Activated T-helper 2 cell treated with anti-CD3 and anti-CD28 coated beads, Interferon-gamma antibody, Interleukin-2, Interleukin-4, amounts not matched to agents 10 μg/mL and 5 μg/mL and 100 μg/mL, durations not matched to agents 14 hours and 24 hours and 36 hours (primary cell): ENCODE data around the gene DAB1. TPM values are rescaled to one million over a fixed set of nuclear protein-coding genes. Genes with fewer than 3 reads are reported as not detected.

ENCODE experiments used
- DNase-seq: peaks from one replicate; pipeline ENCODE4 v3.0.0; 2021; ENCODE audit warnings: low spot score
- H3K27ac Mint-ChIP-seq: one replicate; pipeline ENCODE4 v1.8.0; 2021; ENCODE audit warnings: mixed read lengths
- H3K27me3 Mint-ChIP-seq: one replicate; pipeline ENCODE4 v1.8.0; 2021; ENCODE audit warnings: low read depth, mixed read lengths
- H3K36me3 Mint-ChIP-seq: one replicate; pipeline ENCODE4 v1.8.0; 2021; ENCODE audit warnings: low read depth, mixed read lengths
- H3K4me1 Mint-ChIP-seq: one replicate; pipeline ENCODE4 v1.8.0; 2021; ENCODE audit warnings: low read depth, mixed read lengths
- H3K4me3 Mint-ChIP-seq: one replicate; pipeline ENCODE4 v1.8.0; 2021; ENCODE audit warnings: low read depth, mild to moderate bottlenecking, moderate library complexity, mixed read lengths
- H3K9me3 Mint-ChIP-seq: one replicate; pipeline ENCODE4 v1.8.0; 2021; ENCODE audit warnings: mixed read lengths
- intact Hi-C: fragments of 100-400 bp; cut with micrococcal nuclease; formaldehyde crosslinking; loops from one replicate; pipeline ENCODE4 v1.15.1; 2023
- total RNA-seq: library from RNA; stranded (reverse); gene quantifications from 2 replicates; pipeline ENCODE4 v1.2.3, GENCODE V29; 2022

Gene DAB1
- total RNA-seq, 1 donor from 2014 or later, result not detected

DNA sequence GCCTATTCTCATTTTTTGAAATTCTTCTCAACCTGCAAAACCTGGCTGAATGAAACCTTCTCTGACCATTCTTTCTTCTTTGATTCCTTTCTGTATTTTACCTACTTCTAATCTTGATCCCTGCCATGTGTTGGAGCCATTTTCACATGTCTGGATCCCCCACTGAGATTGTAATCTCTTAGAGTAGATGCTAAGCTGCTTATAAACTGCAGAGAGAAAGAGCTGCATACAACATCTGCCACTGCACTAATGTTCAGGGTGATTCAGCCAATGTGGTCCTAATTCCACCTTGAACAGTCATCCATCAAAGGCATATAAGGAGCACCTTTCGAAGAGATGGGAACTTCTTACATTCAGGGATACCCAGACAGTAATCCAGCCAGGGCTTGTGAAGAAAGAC is 16.2 kb upstream of the DAB1 start:
- DNase-seq, result no peak
- Mint-ChIP-seq H3K9me3 (no peaks in the 10 kb centered on the region), H3K4me3 (no peak overlapping the region), H3K4me1 (no peaks in the 10 kb centered on the region), H3K27ac (no peak overlapping the region), H3K27me3 (no peaks in the 10 kb centered on the region), H3K36me3 (no peaks in the 10 kb centered on the region)
- intact Hi-C loops, result no loop called here

DNA sequence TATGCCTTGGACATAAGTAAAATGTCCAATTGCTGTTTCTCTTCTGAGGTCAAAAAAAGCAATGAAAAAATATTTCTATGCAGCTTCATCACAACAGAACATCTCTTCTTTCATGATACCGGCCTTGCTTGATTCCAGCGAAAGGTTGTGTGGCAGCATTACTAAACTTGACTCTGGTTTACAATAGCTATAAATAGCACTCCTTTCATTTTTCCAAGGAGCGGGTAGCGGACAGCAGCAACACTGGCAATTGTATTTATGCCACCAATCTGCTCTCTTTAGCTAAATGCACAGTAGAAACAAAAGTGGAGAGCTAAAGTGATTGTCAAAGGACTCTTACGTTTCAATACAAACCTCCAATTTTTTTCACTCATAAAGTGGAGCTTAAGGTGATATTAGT is 7.5 kb upstream of the DAB1 start:
- Mint-ChIP-seq H3K9me3 (no peaks in the 10 kb centered on the region), H3K36me3 (no peaks in the 10 kb centered on the region), H3K4me1 (no peaks in the 10 kb centered on the region), H3K27me3 (peaks cover 2% of the 10 kb centered on the region), H3K4me3 (no peak overlapping the region), H3K27ac (no peak overlapping the region)
- DNase-seq, result no peak
- intact Hi-C loops, result no loop called here

DNA sequence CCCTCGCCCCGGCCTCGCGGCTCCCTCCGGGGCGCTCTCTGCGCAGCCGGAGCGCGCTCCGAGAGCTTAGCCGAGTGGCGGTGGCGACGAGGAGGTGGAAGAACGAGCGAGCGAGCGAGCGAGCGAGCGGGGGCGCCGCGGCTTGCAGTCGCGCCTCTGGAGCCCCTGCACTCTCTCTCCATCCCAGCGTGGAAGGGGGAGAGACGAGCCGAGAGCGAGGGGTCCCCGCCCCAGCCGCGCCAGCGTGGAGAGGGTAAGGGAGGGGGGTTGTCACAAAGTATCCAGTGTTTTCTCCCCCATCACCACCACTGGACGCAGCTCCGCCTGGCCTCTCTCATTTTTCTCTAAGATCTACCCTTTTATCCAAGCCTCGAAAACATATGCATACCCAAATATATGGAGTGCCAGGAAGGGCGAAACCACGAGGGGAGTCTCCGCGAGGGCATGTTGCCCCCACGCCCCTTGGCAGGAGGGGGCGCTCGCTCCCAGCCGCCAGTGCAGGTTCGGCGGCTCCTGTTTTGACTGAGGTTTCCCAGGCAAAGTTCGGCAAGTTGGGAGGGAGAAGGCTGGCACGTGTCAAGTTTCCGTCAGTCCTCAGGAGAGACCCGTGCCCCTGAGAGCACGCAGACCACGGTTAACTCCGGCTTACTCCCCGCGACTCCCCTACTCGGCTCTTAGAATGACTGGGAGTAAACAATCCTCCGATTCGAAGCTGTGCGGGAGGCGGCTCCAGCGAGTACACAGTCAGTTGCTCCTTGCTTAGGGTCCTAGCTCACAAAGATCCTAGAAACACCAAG is 569 bp upstream of the DAB1 start:
- no peak overlapping the region for H3K27ac Mint-ChIP-seq
- no peaks in the 10 kb centered on the region for H3K36me3 Mint-ChIP-seq
- H3K27me3 Mint-ChIP-seq, result peaks cover 57% of the 10 kb centered on the region
- H3K4me1 Mint-ChIP-seq, result no peaks in the 10 kb centered on the region
- intact Hi-C loops, result loop anchor here (10.0 kb wide), 1 partner anchor 1150 kb away; the partner anchor contains the start of gene TACSTD2
- no peak for DNase-seq
- H3K4me3 Mint-ChIP-seq, result no peak overlapping the region
- H3K9me3 Mint-ChIP-seq, result no peaks in the 10 kb centered on the region

DNA sequence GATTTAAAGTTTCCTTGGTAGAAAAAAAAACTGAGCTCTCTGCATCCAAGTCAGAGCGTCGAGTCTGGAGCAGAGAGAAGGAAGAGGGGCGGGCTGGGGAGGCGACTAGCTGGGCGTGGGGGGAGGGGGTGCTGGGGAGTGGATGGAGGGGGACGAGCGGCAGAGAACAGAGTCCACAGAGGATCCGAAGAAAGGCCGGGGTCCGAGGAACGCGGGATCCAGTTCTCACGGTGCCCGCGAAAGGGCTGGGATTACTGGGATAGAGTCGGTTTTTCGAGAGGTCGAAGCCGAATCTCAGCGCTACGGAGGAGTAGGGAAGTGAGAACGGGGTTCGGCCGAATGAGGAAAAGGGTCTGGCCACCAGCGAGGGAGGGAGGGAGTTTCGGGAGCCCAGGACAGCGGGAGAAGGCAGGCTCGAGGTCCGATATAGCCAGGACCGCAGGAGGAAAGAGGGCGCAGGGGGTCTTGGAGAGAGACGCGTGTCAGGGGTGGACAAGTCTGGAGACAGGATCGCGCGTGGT is 665 bp downstream of the DAB1 start:
- H3K4me1 Mint-ChIP-seq, result no peaks in the 10 kb centered on the region
- H3K4me3 Mint-ChIP-seq, result no peak overlapping the region
- peaks cover 57% of the 10 kb centered on the region for H3K27me3 Mint-ChIP-seq
- DNase-seq, result no peak
- no peak overlapping the region for H3K27ac Mint-ChIP-seq
- H3K36me3 Mint-ChIP-seq, result no peaks in the 10 kb centered on the region
- H3K9me3 Mint-ChIP-seq, result no peaks in the 10 kb centered on the region
- intact Hi-C loops, result loop anchor here (10.0 kb wide), 1 partner anchor 1152 kb away; the partner anchor contains the start of gene TACSTD2

DNA sequence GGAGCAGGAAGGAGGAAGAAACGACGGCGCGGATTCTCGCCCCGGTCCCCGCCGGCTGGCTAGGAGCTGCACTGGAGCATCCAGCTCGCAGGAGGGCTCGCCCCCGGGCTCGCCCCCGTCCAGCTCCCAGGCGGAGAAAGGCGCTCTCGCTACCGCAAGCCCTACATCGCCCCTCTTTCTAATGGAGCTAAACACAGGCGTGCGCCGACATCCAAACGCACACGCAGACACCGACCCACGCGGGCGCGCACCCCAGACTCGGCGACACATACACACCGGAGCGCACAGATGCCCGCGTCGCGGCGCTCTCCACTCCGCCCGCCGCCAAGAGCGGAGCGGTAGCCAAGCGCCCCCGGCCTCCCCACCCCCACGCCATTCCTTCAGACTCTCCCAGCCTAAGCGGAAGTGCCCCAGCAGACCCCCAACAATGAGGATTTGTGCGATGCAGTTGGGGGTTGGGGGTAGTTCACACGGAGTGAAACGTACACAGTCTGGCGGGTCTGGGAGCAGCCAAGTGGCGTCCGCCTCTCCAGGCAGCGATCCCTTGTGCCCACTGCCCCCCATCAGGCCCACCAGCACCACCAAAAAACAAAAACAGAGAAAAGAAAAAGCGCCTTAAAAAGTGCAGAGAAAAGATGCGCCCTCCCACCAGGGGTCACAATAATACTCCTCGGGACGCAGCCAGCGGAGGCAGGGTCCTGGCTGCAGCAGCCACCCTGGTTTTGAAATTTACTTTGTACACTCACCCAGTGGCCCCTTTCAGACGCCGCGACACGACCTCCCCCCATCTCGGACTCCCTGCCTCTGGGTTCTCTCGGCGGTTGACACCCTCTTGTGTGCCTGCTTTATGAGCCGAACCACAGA is 1.4 kb downstream of the DAB1 start:
- Mint-ChIP-seq H3K4me1 (no peaks in the 10 kb centered on the region), H3K27me3 (peaks cover 60% of the 10 kb centered on the region), H3K9me3 (no peaks in the 10 kb centered on the region), H3K36me3 (no peaks in the 10 kb centered on the region), H3K4me3 (no peak overlapping the region), H3K27ac (no peak overlapping the region)
- intact Hi-C loops, result loop anchor here (10.0 kb wide), 1 partner anchor 1152 kb away; the partner anchor contains the start of gene TACSTD2
- no peak for DNase-seq

DNA sequence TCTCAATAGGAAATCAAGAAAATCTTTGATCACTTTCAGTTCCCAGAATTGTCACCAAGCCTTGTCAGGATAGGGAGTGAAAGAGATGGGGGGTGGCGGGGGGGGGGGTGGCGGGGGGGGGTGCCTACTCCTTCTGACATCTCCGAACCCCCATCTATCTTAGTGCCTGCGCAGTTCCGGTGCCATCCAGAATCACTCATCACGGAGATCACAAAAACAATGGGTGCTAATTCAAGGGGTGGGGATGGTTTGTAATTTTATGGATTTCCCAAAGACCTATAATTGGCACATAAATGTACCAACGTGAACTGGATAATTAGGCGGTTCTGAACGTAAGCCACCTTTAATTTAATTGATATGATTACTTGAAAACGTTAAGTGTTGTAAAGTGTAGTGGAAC is 2.1 kb downstream of the DAB1 start:
- H3K27me3 Mint-ChIP-seq, result peaks cover 60% of the 10 kb centered on the region

DNA sequence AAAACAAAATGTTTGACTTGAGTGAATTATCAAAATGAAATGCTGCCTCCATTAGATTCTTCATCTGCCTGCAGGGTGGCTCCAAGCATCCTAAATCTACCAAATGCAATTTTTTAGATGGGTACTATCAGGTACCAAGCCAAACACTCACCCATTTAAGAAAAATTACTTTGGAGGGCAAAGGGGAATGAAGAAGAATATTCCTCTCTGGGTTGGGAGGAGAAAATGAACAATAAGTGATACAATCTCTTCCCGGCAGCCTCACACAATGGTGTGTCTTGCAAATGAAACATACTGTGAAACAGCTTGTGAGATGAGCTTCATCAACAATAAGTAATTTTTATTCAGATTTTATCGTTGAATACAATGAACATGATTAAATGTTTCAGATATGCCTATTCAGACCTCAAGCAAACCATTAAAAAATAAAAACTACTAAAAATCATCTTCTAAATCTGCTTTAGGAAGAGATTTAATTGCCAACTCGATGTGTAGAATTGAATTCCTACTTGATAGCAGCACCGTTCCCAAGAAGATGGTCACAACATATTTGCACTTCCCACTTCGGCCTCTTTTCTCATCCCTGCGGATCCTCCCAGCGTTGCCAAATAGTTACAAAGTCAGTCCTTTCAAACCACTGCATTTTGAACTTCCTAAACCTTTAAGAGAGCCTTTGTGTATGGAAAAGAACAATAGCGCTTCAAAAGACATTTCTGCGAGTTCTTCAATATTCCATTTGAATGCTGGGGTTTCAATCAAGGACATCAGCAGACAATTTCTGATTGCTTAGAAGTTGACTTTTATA is 2.7 kb downstream of the DAB1 start:
- intact Hi-C loops, result loop anchor here (10.0 kb wide), 1 partner anchor 1154 kb away; the partner anchor contains the start of gene TACSTD2

More for the DNA sequence above, 2.1 kb downstream of the DAB1 start:
- Mint-ChIP-seq H3K4me3 (no peak overlapping the region), H3K27ac (no peak overlapping the region), H3K4me1 (no peaks in the 10 kb centered on the region), H3K36me3 (no peaks in the 10 kb centered on the region), H3K9me3 (no peaks in the 10 kb centered on the region)
- intact Hi-C loops, result loop anchor here (10.0 kb wide), 1 partner anchor 1153 kb away; the partner anchor contains the start of gene TACSTD2
- no peak for DNase-seq

DNA sequence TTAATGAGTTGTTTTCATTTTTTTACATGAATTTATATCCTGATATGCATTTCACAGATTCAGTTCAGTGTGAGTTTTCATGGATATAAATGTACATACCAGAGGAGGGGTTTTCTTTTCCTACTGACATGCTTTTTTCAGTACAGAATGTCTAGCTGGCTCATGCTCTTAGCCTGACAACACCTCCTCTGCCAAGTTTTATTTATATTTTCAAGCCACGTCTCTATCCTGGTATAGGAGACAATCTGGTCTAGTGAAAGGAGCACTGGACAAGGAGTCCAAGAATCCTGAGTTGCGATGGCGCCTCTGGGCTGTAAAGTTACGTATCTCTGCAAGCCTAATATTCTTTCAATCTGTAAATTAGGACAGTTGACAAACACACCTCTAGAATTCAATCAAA is 4.9 kb downstream of the DAB1 start:
- Mint-ChIP-seq H3K36me3 (no peaks in the 10 kb centered on the region), H3K27me3 (peaks cover 36% of the 10 kb centered on the region), H3K9me3 (no peaks in the 10 kb centered on the region), H3K4me1 (no peaks in the 10 kb centered on the region), H3K27ac (no peak overlapping the region), H3K4me3 (no peak overlapping the region)
- no peak for DNase-seq
- intact Hi-C loops, result no loop called here

More for the DNA sequence above, 2.7 kb downstream of the DAB1 start:
- no peaks in the 10 kb centered on the region for H3K9me3 Mint-ChIP-seq
- H3K27me3 Mint-ChIP-seq, result peaks cover 56% of the 10 kb centered on the region
- no peak overlapping the region for H3K4me3 Mint-ChIP-seq
- no peak overlapping the region for H3K27ac Mint-ChIP-seq
- no peak for DNase-seq
- H3K4me1 Mint-ChIP-seq, result no peaks in the 10 kb centered on the region
- H3K36me3 Mint-ChIP-seq, result no peaks in the 10 kb centered on the region

DNA sequence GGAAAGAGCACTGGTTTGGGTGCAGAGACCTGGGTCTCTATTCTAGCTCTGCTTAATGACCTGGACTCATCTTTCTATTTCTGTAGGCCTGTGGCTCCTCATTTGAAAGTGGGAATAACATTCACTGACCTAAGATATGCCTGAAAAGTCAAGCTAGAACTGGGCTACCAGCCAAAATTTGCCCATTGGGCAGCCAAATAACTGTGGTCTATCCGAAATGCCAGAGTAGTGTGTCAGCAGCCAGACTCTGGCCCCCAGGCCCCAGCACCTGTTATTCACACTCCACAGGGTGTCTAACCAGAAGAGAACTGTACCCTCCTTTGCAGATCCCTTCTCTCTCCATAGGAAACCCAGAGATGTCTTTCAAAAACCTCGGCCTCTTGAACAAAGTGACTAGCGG is 12.6 kb downstream of the DAB1 start:
- no peak overlapping the region for H3K27ac Mint-ChIP-seq
- no peaks in the 10 kb centered on the region for H3K9me3 Mint-ChIP-seq
- H3K27me3 Mint-ChIP-seq, result no peaks in the 10 kb centered on the region
- H3K4me3 Mint-ChIP-seq, result no peak overlapping the region
- no peak for DNase-seq
- intact Hi-C loops, result no loop called here
- H3K36me3 Mint-ChIP-seq, result no peaks in the 10 kb centered on the region
- no peaks in the 10 kb centered on the region for H3K4me1 Mint-ChIP-seq

DNA sequence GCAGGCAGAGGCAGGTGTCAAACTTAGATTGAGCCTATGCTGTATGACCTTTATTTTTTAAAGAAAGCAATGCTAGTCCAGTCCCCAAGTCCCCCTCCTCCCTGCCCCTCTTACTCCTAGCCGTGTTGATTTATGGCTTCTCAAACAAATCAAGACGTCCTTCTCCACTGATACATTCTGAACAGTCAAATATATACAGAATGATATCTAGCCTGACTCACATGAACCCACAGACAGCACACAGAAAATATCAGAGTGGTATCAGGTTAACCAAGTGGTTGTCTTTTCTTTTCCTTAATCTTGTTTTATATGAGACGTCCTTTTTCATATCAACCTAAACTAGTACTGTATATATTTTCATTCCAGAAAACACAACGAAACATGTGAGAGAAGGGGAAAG is 13.4 kb downstream of the DAB1 start:
- Mint-ChIP-seq H3K9me3 (no peaks in the 10 kb centered on the region), H3K27me3 (no peaks in the 10 kb centered on the region), H3K4me3 (no peak overlapping the region), H3K36me3 (no peaks in the 10 kb centered on the region), H3K27ac (no peak overlapping the region), H3K4me1 (no peaks in the 10 kb centered on the region)
- intact Hi-C loops, result no loop called here
- DNase-seq, result no peak

DNA sequence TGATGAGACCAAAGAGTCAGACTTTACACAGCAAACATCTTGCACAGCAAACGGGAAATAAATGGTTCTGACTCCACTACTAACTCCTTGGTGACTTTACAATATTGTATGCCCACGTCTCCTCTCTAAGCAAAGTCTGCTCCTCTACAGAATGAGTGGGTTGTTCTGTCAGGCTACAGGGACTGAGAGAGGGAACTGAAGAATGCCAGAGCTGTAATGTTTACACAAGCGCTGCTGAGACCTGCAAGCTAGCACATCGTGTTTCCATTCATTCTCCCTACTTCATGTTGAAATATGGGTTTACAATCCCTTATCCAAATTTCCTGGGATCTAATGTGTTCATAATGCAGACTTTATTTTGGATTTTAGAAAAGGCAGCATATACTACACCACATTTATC is 15.9 kb downstream of the DAB1 start:
- H3K27me3 Mint-ChIP-seq, result no peaks in the 10 kb centered on the region
- H3K9me3 Mint-ChIP-seq, result no peaks in the 10 kb centered on the region
- no peak for DNase-seq
- intact Hi-C loops, result no loop called here
- no peaks in the 10 kb centered on the region for H3K36me3 Mint-ChIP-seq
- H3K4me3 Mint-ChIP-seq, result no peak overlapping the region
- no peaks in the 10 kb centered on the region for H3K4me1 Mint-ChIP-seq
- no peak overlapping the region for H3K27ac Mint-ChIP-seq

DNA sequence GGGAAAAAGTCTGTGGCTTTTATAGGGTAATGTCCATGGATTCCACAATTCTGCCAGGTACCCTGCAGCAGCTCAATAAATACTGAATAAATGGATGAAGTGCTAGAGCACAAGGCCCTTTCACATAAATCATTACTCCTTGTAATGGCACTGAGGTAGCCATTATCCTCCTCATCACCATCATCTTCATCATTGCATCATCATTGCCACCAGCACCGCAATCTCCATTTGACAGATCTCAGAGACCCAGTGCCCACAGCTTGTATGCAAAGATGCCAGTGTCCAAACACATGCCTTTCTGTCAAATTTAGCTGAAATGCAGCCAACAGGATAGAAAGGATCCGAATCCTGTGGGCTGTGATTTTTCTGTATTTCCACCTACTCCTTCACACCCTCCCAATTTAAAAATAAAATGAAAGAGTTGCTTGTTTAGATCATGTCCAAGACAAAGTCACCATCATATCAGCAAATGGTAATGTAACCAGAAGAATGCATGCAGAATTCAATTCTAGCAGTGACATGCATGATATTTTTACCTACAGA is 17.4 kb downstream of the DAB1 start:
- DNase-seq, result no peak
- H3K4me3 Mint-ChIP-seq, result no peak overlapping the region
- no peak overlapping the region for H3K27ac Mint-ChIP-seq
- intact Hi-C loops, result no loop called here
- H3K27me3 Mint-ChIP-seq, result no peaks in the 10 kb centered on the region
- no peaks in the 10 kb centered on the region for H3K9me3 Mint-ChIP-seq
- H3K36me3 Mint-ChIP-seq, result no peaks in the 10 kb centered on the region
- no peaks in the 10 kb centered on the region for H3K4me1 Mint-ChIP-seq
